Activated CD4-positive, alpha-beta memory T cell treated with anti-CD3 and anti-CD28 coated beads, Interleukin-2, amount 10 ng/mL, durations not matched to agents 7 days and 5 days (primary cell): Measurements from ENCODE around the gene TUBA1C. TPM values are rescaled to one million over a fixed set of nuclear protein-coding genes. Genes with fewer than 3 reads are reported as not detected.

Source experiments
- CTCF ChIA-PET: fragments of 350-600 bp; sonication (Branson Sonifier 250); formaldehyde crosslinking; loops from one replicate; lab custom pipeline; 2021; ENCODE audit warnings: antibody characterized with exemption, inconsistent platforms; lab: Charles Lee
- POLR2A ChIA-PET: fragments of 350-600 bp; sonication (Branson Sonifier 250); formaldehyde crosslinking; loops from one replicate; lab custom pipeline; 2021; ENCODE audit warnings: antibody characterized with exemption; lab: Charles Lee
- DNase-seq: peaks from one replicate; pipeline ENCODE4 v3.0.0-alpha.2; 2020
- H3K27ac Mint-ChIP-seq: one replicate; pipeline ENCODE4 v1.8.0; 2021; ENCODE audit warnings: mild to moderate bottlenecking, mixed read lengths
- H3K27me3 Mint-ChIP-seq: one replicate; pipeline ENCODE4 v1.8.0; 2021; ENCODE audit warnings: mixed read lengths
- H3K36me3 Mint-ChIP-seq: one replicate; pipeline ENCODE4 v1.8.0; 2021; ENCODE audit warnings: low read depth, mixed read lengths
- H3K4me1 Mint-ChIP-seq: one replicate; pipeline ENCODE4 v1.8.0; 2021; ENCODE audit warnings: mixed read lengths
- H3K4me3 Mint-ChIP-seq: one replicate; pipeline ENCODE4 v1.8.0; 2021; ENCODE audit warnings: mild to moderate bottlenecking, mixed read lengths
- H3K9me3 Mint-ChIP-seq: one replicate; pipeline ENCODE4 v1.8.0; 2021; ENCODE audit warnings: mixed read lengths
- total RNA-seq, 2 experiments: library from RNA; stranded (reverse); gene quantifications; one replicate each; pipeline ENCODE4 v1.2.3, GENCODE V29; 2021

TUBA1C gene
- 100 to 1,000 TPM; 250 to 262 TPM for total RNA-seq

DNA sequence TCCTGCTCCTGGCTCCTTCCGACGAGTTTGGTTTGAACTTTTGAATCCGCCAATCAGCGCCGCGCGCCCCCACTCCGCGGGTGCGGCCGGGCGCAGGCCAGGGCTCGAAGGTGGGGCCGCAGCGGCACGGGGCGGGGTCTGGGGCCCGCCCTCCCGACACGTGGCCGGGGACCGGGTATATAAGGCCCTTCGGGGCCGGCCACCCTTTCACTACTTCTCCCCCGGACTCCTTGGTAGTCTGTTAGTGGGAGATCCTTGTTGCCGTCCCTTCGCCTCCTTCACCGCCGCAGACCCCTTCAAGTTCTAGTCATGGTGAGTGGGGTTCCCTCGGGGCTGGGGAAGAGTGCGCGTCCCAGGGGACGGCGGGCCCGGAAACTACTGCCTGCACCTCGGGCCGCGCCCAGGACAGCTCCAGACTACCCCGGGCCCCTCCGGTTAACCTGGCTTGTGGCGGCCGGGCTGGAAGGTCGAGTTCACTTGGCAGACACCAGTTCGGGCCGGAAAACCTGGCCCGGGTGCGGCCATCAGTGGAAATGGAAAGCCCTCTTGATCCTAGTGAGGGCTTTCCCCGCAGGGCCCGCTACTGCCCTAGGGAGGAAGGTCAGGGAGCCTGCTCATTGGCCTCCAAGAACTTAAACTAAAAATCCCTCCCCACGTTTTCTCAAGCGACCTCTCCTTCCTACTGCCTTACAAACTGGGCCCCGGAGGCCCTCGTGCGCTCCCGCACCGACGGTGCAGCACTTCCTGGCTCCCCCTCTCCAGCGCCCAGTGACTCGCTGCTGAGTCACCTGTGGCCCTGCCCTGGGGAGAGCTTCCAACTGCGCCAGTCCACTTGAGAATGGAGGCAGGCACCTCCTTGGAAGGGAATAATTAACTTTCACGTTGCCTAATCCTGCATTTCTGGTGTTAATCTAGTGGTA, at the start of gene TUBA1C:
TUBA1C (plus strand) TSS at position 210 of the 920 bp plus-strand sequence; CDS start at position 310, 100 bp downstream.
- no peaks in the 10 kb centered on the region for H3K9me3 Mint-ChIP-seq
- peak; percentile 93 for DNase-seq
- peak within 1 kb of the TSS; percentile 95 for H3K27ac Mint-ChIP-seq
- peaks cover 47% of the 10 kb centered on the region for H3K36me3 Mint-ChIP-seq
- H3K27me3 Mint-ChIP-seq, result no peaks in the 10 kb centered on the region
- ChIA-PET CTCF (interaction anchor here (0.6 to 2.6 kb wide), 18 partner anchors 24 to 476 kb away, joined by 3 to 10 read pairs (median 4); partner anchors contain the start of genes PRPH, TMBIM6, TROAP and TUBA1A), POLR2A (interaction anchor here (0.6 to 7.6 kb wide), 38 partner anchors 9 to 578 kb away, joined by 3 to 132 read pairs (median 4); partner anchors contain the start of genes BCDIN3D, KMT2D, LMBR1L and PRPH)
- H3K4me3 Mint-ChIP-seq, result peak within 1 kb of the TSS; percentile 95
- H3K4me1 Mint-ChIP-seq, result peaks cover 56% of the 10 kb centered on the region

DNA sequence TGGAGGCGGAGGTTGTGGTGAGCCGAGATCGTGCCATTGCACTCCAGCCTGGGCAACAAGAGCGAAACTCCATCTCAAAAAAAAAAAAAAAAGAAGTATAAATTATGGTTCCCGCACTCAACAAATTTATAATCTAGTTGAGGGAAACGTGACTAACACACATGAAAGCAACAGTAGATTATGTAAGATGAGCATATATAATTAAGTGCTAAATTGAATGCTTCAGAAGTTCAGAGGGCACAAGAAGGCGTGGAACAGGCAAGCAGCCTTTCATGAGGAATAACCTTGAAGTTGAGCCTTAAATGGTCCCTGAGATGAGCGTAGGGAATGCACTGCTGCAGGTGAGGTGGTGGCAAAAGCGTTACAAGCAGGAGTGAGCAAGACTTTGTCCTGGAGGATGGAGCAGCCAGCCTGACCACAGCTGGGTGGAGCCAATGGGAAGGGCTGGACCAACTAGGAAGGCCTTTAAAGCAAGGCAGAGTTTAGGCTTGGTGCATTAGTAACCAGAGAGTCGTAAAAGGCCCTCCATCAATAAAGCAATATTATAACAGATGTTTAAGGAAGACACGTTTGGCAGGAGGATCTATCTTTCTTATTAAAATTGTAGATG, 45.4 kb upstream of the TUBA1C start:
- Mint-ChIP-seq H3K36me3 (no peaks in the 10 kb centered on the region), H3K4me3 (no peak overlapping the region), H3K27ac (no peak overlapping the region), H3K9me3 (no peaks in the 10 kb centered on the region), H3K27me3 (no peaks in the 10 kb centered on the region), H3K4me1 (no peaks in the 10 kb centered on the region)
- ChIA-PET CTCF (interaction anchor here (0.7 to 1.6 kb wide), 2 partner anchors 133 to 232 kb away, joined by 3 read pairs; no protein-coding TSS in a partner anchor), POLR2A (interaction anchor here (1.1 kb wide), 1 partner anchor 30 kb away, joined by 3 read pairs; no protein-coding TSS in a partner anchor)
- no peak for DNase-seq

DNA sequence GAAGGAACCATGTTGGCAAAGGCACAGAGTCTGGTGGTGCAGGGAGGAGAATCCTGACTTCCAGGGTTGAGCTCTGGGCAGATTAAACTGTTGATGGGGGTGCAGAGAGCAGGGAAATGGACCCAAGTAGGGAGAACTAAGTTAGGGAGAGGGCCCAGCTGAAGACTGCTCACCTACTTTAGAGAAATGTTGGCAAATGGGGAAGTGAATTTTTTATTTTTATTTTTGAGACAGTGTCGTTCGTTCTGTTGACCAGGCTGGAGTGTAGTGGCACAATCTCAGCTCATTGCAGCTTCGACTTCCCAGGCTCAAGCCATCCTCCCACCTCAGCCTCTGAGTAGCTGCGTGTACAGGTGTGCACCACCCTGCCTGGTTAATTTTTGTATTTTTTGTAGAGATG, 43.9 kb upstream of the TUBA1C start:
- Mint-ChIP-seq H3K27ac (no peak overlapping the region), H3K9me3 (no peaks in the 10 kb centered on the region), H3K4me1 (no peaks in the 10 kb centered on the region), H3K27me3 (no peaks in the 10 kb centered on the region), H3K4me3 (no peak overlapping the region), H3K36me3 (no peaks in the 10 kb centered on the region)
- CTCF ChIA-PET, result interaction anchor here (1.3 kb wide), 1 partner anchor 14 kb away, joined by 6 read pairs; no protein-coding TSS in a partner anchor
- POLR2A ChIA-PET, result interaction anchor here (1.0 to 1.2 kb wide), 2 partner anchors 43 to 90 kb away, joined by 3 read pairs; no protein-coding TSS in a partner anchor
- no peak for DNase-seq

DNA sequence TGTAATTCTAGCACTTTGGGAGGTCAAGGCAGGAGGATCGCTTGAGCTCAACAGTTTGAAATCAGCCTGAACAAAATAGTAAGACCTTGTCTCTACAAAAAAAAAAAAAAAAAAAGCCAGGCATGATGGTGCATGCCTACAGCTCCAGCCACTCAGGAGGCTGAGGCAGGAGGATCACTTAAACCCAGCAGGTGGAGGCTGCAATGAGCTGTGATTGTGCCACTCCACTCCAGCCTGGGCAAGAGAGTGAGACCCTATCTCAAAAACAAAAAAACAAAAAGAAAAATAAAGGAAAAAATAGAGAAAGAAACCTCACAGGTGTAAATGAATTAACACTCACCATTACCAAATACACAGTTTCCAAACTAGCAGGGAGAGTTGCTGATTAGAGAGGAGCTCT, 41.8 kb upstream of the TUBA1C start:
- no peak for DNase-seq
- Mint-ChIP-seq H3K36me3 (no peaks in the 10 kb centered on the region), H3K27me3 (no peaks in the 10 kb centered on the region), H3K4me3 (no peak overlapping the region), H3K9me3 (no peaks in the 10 kb centered on the region), H3K27ac (no peak overlapping the region), H3K4me1 (no peaks in the 10 kb centered on the region)
- POLR2A ChIA-PET, result interaction anchor here (1.0 to 1.3 kb wide), 2 partner anchors 35 to 43 kb away, joined by 3 read pairs; no protein-coding TSS in a partner anchor
- CTCF ChIA-PET, result interaction anchor here (0.6 to 1.2 kb wide), 5 partner anchors 10 to 125 kb away, joined by 3 to 8 read pairs (median 3); no protein-coding TSS in a partner anchor

DNA sequence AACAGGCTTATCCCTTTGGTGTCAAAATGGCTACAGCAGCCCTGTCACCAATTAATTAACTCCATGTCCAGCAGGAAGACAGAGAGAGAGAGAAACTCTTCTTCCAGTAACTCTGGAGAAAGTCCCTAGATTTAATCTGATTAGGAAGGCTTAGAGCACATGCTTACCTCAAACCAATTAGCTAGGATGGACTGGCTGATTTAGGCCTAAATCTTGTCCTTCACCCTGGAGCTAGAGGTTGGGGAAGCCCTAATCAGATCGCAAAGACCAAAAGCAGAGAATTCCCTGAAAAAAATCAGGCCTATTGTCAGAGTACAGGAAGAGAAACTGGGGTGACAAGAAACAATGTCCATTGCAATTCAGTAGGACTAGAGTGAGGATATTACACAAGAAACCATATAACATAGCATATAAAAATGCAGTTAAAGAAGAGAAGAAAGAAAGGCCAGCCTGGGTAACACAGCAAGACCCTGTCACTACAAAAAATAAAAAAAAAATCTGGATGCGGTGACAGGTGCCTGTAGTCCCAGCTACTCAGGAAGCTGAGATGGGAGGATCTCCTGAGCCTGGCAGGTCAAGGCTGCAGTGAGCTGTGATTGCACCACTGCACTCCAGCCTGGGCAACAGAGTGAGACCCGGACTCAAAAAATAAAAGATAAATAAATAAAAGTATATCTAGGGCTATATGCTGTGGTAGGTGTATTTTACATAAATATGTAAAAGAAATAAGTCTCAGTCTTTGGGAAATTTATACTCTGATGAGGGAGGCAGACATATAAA, 41.1 kb upstream of the TUBA1C start:
- H3K36me3 Mint-ChIP-seq, result no peaks in the 10 kb centered on the region
- H3K4me1 Mint-ChIP-seq, result no peaks in the 10 kb centered on the region
- no peak for DNase-seq
- H3K4me3 Mint-ChIP-seq, result no peak overlapping the region
- H3K27ac Mint-ChIP-seq, result no peak overlapping the region
- ChIA-PET POLR2A (interaction anchor here (0.7 to 1.3 kb wide), 3 partner anchors 35 to 443 kb away, joined by 3 to 4 read pairs (median 3); no protein-coding TSS in a partner anchor), CTCF (interaction anchor here (0.6 to 1.2 kb wide), 3 partner anchors 10 to 83 kb away, joined by 3 to 5 read pairs (median 3); no protein-coding TSS in a partner anchor)
- no peaks in the 10 kb centered on the region for H3K27me3 Mint-ChIP-seq
- no peaks in the 10 kb centered on the region for H3K9me3 Mint-ChIP-seq

DNA sequence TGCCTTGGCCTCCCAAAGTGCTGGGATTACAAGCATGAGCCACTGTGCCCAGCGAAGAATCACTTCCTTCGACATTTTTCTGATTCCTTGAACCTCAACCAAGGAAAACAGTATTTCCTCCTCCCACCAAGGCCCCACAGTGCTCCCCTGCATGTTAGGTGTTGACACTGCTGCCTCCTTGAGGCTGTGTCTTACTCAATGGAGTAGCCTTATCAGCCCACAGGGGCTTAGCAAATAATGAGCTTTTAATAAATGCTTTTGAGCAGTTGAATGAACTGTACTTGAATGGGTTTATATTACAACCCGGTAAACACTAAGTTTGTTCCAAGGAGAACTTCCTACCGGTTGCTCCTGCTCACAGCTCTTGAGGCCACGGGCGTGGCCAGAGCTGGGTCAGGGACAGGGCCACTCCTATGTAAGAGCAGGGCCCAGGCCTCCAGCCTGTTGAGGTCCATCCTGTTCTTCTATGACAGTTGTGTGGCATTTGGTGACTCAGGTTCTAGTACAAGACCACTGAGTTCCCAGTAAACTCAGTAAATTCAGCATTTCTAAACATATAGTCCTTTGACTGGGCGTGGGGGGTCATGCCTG, 39.2 kb upstream of the TUBA1C start:
- ChIA-PET CTCF (interaction anchor here (0.6 to 1.3 kb wide), 3 partner anchors 10 to 117 kb away, joined by 3 to 4 read pairs (median 3); partner anchors contain the start of gene TUBA1B), POLR2A (interaction anchor here (1.0 kb wide), 1 partner anchor 95 kb away, joined by 5 read pairs; the partner anchor contains the start of gene TUBA1B)
- Mint-ChIP-seq H3K4me3 (no peak overlapping the region), H3K27ac (no peak overlapping the region), H3K36me3 (no peaks in the 10 kb centered on the region), H3K27me3 (no peaks in the 10 kb centered on the region), H3K9me3 (no peaks in the 10 kb centered on the region), H3K4me1 (peaks cover under 1% of the 10 kb centered on the region)
- DNase-seq, result no peak

DNA sequence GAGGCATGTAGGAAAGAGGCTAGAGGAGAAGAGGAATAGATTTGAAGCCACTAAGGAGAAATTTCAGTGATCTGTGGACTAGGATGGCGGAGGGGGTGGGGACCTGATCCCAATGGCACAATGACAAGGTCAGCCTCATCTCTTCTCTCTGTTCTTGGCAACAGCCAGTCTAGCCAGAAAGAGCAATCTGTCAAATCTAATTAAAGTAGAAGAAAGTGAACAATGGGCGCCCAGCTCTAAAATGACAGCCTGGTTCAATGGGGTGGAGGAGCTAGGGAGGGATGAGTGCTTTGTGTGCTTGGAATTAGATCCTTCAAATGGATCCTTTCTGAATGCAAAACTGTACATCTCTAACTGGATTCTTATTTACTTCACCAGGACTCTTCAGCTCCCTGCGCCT, 37.2 kb upstream of the TUBA1C start:
- Mint-ChIP-seq H3K4me1 (peaks cover 2% of the 10 kb centered on the region), H3K4me3 (no peak overlapping the region), H3K9me3 (no peaks in the 10 kb centered on the region), H3K27me3 (peaks cover 3% of the 10 kb centered on the region), H3K27ac (no peak overlapping the region), H3K36me3 (no peaks in the 10 kb centered on the region)
- POLR2A ChIA-PET, result interaction anchor here (1.0 to 1.4 kb wide), 2 partner anchors 11 to 36 kb away, joined by 3 to 6 read pairs; partner anchors contain the start of gene TUBA1C
- CTCF ChIA-PET, result no interaction called here
- DNase-seq, result no peak

DNA sequence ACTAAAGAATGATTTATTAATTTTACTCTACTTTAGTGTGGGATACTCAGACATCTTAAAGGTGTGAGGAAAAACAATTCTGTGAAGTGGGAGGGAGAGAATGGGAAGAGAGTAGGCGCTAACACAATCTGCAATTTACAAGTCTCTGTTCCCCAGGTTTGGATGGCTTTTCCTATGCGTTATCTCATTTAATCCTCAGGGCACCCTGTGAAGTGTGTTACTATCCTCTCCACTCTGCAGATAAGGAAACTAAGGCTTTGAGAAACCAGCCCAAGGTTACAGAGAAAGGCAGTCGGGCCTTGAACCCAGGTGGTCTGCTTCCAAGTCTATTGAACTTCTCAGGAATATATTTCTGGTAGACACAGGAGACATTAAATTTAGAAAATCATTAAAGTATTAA, 36.2 kb upstream of the TUBA1C start:
- no peak overlapping the region for H3K27ac Mint-ChIP-seq
- H3K27me3 Mint-ChIP-seq, result peaks cover 3% of the 10 kb centered on the region
- CTCF ChIA-PET, result no interaction called here
- no peaks in the 10 kb centered on the region for H3K9me3 Mint-ChIP-seq
- H3K4me1 Mint-ChIP-seq, result peaks cover 4% of the 10 kb centered on the region
- H3K36me3 Mint-ChIP-seq, result no peaks in the 10 kb centered on the region
- H3K4me3 Mint-ChIP-seq, result no peak overlapping the region
- DNase-seq, result no peak
- POLR2A ChIA-PET, result no interaction called here

DNA sequence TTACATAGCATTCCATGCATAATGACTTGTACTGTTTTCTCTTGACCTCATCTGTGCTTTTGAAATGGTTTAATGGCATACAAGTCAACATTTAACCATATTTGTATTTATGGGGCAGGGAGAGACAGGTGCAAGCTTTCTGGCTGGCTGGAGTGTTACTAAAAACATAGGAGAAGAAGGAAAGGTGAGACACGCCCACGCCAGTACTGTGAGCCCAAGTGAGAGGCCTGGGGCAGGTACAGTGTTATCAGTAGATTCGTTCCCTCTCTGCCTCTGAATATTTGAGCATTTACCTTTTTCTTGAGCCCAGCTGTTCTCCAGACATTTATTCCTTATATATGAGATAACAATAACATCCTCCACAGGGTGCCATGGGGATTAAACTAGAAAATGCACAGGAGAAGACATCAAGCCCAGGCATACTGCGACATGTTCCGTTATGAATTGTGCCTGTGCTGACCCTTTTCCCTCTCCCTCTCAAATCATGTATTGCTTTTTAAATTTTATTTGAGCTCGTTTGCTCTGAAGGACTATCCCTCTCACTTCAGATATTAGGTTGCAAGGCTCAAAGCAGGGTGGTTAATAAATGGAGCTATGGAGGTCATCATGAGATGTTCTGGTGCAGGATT, 34.6 kb upstream of the TUBA1C start:
- ChIA-PET CTCF (interaction anchor here (0.5 to 1.5 kb wide), 6 partner anchors 9 to 392 kb away, joined by 3 to 5 read pairs (median 3); no protein-coding TSS in a partner anchor), POLR2A (interaction anchor here (1.6 to 1.9 kb wide), 2 partner anchors 42 to 98 kb away, joined by 7 to 9 read pairs; partner anchors contain the start of genes TUBA1A and TUBA1B)
- Mint-ChIP-seq H3K4me3 (no peak overlapping the region), H3K9me3 (no peaks in the 10 kb centered on the region), H3K27ac (no peak overlapping the region), H3K4me1 (peaks cover 15% of the 10 kb centered on the region), H3K36me3 (no peaks in the 10 kb centered on the region), H3K27me3 (peaks cover 3% of the 10 kb centered on the region)
- no peak for DNase-seq

DNA sequence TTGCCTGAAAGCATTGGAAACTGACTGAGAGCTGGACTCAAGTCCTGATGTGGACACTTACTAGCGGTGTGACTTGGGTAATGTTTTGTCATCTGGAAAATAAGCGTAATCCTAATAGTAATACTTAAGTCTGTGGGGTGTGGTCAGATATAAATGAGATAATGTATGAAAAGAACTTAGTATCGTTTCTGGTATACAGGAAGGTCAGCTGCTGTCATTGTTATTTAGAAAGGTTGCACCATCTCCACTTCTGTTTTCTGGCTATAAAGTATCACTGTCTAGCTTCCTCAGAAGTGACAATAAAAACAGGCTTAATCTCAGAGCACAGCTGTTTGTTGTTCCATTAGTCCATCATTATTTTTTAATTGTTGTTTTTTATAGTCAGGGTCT, 34.1 kb upstream of the TUBA1C start:
- ChIA-PET POLR2A (interaction anchor here (1.6 to 1.9 kb wide), 2 partner anchors 42 to 99 kb away, joined by 7 to 9 read pairs; partner anchors contain the start of genes TUBA1A and TUBA1B), CTCF (interaction anchor here (0.5 to 1.5 kb wide), 5 partner anchors 9 to 143 kb away, joined by 3 to 5 read pairs (median 3); no protein-coding TSS in a partner anchor)
- H3K4me1 Mint-ChIP-seq, result peaks cover 17% of the 10 kb centered on the region
- H3K27ac Mint-ChIP-seq, result no peak overlapping the region
- no peak overlapping the region for H3K4me3 Mint-ChIP-seq
- DNase-seq, result no peak
- H3K27me3 Mint-ChIP-seq, result peaks cover 3% of the 10 kb centered on the region
- no peaks in the 10 kb centered on the region for H3K9me3 Mint-ChIP-seq
- H3K36me3 Mint-ChIP-seq, result no peaks in the 10 kb centered on the region
